GM18909 (cell line): Measurements from ENCODE around the gene ZNF316.
"Not testable (repeated sequence)": the region's sequence is repeated elsewhere in the genome, so short reads cannot be mapped to it uniquely, and the experiment has no call there.

Experiments used
- ATAC-seq: cut with Tn5 transposase; IDR thresholded peaks from one replicate; pipeline ENCODE4 v1.9.1; 2021; ENCODE audit warnings: mild to moderate bottlenecking; ENCODE audit not compliant: unreplicated experiment, poor library complexity

The ZNF316 gene

GRCh38 chr7:6621195-6622133 is 15.7 kb upstream of the ZNF316 start:
- no peak for ATAC-seq

GRCh38 chr7:6622134-6622710 is 14.9 kb upstream of the ZNF316 start:
- ATAC-seq: no peak

DNA sequence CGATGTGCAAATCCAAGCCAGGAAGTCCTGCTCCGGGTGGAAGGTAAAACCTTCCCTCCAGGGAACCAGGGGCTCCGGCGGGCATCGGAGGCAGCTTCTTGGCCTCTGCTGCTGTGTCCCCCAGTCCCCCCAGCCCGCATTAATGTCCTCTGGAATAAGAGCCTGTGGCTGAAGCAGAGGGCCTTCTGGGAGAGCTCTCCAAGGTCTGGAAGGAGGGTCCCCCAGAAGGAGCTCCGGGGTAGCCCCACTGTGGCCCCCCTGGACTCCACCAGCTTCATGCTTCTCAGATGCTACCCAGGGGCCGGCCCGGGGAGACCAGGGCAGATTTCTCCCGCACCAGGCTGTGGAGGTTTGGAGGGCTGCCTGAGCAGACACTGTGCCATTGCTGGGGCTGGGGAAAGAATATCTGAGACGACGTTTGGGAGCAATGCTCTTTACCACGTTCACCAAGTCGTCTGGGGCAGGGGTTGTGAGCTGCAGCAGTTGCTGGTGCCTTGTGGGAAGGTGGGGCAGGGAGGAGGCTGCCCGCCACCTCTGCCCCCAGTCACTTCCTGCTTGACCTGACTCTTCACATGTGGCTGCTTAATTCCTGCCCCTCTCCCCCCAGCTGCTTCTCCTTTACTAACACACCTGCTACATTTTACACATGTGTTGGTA is 13.4 kb upstream of the ZNF316 start:
- peak; percentile 65 for ATAC-seq

- ATAC-seq: no peak
These were observed 12.9 kb upstream of the ZNF316 start for GRCh38 chr7:6624246-6624611.

DNA sequence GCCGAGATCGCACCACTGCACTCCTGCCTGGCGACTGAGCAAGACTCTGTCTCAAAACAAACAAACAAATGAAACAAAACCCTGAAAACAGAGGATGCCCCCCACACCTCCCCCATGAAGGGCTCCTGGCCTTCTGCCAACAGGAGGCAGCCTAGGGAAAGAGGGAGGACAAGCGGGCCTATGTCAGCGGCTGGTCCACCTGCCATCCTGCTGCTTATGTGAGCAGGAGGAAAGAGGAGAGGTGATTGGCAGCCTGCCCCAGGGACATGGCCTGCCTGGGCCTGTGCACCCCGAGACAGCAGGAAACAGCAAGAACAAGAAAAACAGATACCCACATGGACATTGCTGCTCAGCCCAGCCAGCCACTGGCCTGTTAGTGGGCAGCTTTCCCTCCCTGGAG is 9.1 kb upstream of the ZNF316 start:
- no peak for ATAC-seq

DNA sequence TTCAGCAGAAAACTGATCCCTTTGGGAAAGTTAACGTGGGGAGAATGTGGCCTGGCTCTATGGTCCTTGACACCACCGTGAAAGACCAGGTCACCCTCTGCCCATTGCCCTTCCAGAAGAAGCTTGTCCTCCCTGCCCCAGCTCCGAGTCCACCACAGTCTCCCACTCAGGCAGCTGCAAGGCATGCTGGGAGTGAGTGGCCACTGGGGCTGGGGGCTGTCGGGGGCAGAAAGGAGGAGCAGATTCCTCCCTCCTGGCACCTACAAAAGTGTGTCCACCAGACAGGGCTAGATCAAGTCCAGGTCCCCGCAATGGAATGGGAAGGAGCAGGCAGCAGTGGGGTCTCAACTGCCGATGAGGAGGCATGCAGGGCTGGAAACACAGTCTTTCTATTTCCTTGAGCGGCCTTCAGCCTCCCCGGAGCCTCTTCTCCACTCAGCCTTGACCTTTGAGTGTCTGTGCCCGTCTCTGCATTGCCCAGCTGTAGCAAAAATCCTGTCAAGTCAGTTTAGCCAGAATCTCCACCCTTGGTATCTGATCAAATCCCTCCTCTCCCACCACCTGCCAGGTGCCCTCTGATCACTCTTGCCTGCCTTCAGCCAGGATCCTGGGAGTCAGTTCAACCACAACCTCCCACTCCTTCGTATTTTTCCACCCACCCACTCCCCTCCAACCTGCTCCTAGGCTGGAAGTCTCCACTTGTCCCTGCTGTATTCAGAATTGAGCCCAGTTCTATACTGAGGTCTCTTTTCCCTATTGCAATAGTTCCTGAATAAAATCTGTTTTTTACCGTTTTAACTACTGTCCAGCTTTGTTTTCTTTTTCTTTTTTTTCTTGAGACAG is 6.9 kb upstream of the ZNF316 start:
- ATAC-seq: no peak

GRCh38 chr7:6631605-6632004 is 5.5 kb upstream of the ZNF316 start:
- ATAC-seq: no peak

GRCh38 chr7:6634021-6634420 is 3.1 kb upstream of the ZNF316 start:
- ATAC-seq: no peak

DNA sequence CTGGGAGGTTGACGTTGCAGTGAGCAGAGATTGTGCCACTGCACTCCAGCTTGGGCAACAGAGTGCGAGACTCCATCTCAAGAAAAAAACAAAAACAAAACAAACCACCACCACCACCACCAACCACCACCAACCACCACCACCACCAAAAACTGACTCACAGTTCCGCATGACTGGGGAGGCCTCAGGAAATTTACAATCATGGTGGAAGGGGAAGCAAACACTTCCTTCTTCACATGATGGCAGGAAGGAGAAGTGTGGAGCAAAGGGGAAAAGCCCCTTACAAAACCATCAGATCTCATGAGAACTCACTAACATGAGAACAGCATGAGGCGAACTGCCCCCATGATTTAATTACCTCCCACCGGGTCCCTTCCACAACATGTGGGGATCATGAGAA is 2.1 kb upstream of the ZNF316 start:
- not testable (repeated sequence) for ATAC-seq

DNA sequence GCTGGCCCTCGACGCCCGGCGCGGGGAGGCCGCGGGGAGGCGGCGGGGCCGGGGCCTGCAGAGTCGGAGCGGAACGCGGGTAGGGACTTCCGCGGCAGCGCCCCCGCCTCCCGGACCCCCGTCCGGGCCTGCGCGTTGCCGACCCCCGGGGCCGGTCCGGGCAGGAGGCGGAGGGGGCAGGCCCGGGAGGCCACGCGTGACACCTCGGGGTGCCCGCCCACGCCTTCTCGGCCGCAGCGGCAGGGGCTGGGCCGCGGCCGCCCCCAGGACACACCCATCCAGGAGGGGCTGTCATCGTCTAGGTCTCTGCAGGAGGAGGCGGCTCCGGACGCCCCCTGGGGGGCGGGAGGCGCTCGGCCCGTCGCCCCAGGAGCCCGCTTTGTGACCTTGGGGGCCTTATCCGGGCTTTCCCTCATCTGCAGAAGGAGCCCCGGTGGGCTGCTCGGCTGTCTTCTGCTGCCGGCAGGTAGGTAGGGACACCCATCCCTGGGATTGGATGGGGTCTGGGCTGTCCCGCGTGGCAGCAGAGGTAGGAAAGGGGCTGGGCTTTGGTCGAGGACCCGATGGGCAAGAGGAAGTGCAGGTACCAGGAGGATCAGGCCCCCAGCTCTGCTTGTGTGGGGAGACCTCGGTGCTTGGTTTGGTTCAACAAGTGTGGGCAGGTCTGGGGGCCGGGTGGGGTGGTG is 569 bp downstream of the ZNF316 start:
- peak; percentile 90 for ATAC-seq

DNA sequence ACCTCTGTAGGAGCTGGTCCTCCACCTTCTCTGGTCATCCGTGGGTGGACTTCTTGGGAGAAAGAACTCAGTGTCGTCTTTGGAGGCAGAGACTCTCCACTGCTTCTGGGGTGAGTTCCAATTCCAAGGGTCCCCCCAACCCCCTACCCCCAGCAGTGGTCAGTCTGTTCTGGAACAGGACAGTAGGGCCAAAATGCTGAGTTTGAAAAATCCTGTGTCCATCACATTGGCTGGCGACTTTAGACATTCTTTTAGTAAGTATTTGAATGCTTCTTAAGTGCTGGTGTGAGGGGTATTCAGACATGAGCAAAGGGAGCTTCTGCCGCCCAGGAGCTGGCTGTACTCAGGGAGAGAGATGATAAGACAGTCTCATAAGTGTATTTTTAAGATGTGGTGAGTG is 1.9 kb downstream of the ZNF316 start:
- ATAC-seq: no peak

DNA sequence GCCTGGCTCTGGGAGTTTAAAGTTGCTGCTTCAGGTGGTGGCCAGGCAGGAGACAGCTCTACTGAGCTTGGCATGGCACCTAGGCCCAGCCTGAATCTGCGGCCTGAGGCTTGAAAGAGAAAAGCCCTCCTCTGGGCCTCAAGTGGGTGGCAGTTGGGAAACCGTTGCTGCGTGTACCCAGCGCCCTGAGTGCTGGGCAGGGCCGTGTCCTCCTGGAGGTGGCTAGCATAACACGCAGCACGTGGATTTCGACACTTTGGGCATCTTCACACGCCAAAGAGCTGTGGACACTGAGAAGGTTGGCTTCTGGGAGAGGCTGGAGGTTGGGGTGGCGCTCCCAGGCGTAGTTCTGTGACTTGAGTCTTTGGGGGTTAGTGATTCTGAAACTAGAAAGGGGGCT is 2.5 kb downstream of the ZNF316 start:
- ATAC-seq: no peak

GRCh38 chr7:6640246-6640721 is 3.2 kb downstream of the ZNF316 start:
- no peak for ATAC-seq

- ATAC-seq: no peak
These were observed 4.4 kb downstream of the ZNF316 start for GRCh38 chr7:6641305-6642035.

DNA sequence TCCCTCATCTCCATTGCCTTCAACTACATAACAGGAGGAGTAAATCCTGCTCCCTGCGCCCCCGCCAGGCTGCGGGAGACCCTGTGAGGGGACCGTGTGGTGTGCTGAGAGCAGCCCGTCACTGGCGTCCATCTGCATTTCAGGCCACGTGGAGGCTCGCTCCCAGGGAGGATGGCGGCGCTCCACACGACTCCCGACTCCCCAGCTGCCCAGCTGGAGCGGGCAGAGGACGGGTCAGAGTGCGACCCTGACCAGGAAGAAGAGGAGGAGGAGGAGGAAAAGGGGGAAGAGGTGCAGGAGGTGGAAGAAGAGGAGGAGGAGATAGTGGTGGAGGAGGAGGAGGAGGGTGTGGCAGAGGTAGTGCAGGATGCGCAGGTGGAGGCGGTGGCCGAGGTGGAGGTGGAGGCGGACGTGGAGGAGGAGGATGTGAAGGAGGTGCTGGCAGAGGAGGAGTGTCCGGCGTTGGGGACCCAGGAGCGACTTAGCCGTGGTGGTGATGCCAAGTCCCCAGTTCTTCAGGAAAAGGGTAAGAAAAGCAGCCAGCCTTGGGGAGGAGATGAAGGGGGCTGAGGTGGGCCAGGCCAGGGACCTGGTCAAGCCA is 5.2 kb downstream of the ZNF316 start:
- no peak for ATAC-seq

DNA sequence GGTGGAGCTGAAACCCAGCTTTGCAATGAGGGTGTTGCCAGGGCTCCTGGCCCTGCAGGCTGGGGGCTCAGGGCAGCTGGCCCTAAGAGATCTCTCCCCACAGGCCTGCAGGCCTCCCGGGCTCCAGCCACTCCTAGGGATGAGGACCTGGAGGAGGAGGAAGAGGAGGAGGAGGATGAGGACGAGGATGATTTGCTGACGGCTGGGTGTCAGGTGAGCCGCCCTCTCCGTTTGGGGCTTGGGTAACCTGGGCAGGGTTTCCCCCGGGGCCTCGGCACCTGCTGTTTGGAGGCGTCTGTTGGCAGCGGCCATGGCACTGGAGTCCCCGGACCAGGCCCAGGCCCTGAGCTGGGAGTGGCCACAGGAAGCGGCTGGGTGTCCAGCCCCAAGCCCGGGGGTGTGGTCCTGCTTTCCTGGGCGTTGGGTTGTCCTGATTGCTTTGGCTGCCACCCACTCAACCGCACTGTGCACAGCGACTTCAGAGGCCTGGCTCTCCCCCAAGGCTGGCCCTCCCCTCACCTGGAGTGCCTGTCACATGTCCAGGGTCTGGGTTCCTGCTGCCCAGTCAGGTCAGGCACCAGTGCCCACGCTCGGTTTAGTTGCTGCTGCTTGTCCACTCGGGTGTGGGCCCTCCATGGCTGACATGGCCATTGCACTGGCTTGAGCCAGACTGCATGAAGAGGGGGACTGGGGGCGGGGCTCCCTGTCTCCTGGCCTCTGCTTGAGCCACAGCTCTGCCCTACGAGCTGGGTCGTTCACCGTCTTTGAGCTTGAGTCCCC is 5.9 kb downstream of the ZNF316 start:
- no peak for ATAC-seq

DNA sequence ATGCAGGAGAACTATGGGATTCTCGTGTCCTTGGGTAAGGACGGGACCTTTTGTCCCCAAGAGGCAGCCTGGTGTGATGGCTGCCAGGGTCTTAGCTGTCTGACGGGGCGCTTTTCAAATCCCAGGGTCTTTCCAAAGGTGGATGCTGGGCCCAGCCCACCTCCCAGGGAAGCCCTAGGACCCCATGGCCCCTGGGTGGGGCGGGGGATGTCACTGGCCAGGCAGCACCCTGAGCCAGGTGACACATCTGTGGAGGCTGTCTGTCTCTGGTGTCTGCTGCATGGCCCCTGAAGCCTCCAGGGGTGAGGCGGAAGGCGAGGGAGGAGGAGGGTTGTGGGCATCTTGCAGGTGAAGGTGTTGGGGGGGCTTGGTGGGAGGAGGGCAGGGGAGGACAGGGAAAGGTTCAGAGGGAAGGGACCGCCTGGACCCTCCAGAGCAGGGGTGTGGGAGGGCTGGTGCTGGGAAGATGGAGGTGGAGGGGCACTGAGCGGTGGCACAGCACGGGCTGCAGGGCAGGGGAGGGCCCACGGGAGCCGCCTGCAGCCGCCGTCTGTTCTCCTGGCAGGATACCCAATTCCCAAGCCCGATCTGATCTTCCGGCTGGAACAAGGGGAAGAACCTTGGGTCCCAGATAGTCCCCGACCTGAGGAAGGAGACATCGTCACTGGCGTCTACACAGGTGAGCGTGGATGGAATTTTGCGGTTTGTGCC is 7.0 kb downstream of the ZNF316 start:
- ATAC-seq: no peak
